Thyroid gland (tissue), 4 donors: Measurements from ENCODE around the gene ZC2HC1C.

Experiments used
- POLR2A ChIP-seq, 2 donors: fragments of 450-650 bp; IDR thresholded peaks; one replicate each; pipeline ENCODE4 v1.6.1; 2017; ENCODE audit warnings: antibody characterized with exemption in 2 of 2, mild to moderate bottlenecking in 2 of 2, moderate library complexity in 1 of 2
- TF ChIP-seq, protein P1 (sequence below), 6 experiments: fragments of 200-600 bp in 3 of 6; fragments of 450-650 bp in 3 of 6; sonication (generic) in 3 of 6; IDR thresholded peaks; one replicate each; pipeline ENCODE4 v1.5.1; 2016 to 2019; ENCODE audit warnings: antibody characterized with exemption in 6 of 6, mild to moderate bottlenecking in 2 of 6, inconsistent platforms in 1 of 6, moderate library complexity in 1 of 6

DNA sequence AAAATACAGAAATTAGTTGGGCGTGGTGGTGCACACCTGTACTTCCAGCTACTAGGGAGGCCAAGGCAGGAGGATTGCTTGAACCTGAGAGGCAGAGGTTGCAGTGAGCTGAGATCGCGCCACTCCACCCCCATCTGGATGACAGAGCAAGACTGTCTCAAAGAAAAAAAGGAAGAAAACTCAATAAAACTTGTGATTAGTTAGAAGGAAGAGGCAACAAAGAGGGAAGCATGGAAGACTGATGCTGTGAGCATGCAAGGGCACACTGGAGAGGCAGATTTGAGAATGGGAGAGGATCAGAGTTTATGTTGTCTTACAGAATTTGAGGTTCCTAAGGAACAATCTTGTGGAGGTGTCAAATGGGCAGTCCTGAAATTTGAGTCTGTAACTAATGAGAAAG, 2.8 kb upstream of the ZC2HC1C start:
- TF ChIP-seq, protein P1, sequence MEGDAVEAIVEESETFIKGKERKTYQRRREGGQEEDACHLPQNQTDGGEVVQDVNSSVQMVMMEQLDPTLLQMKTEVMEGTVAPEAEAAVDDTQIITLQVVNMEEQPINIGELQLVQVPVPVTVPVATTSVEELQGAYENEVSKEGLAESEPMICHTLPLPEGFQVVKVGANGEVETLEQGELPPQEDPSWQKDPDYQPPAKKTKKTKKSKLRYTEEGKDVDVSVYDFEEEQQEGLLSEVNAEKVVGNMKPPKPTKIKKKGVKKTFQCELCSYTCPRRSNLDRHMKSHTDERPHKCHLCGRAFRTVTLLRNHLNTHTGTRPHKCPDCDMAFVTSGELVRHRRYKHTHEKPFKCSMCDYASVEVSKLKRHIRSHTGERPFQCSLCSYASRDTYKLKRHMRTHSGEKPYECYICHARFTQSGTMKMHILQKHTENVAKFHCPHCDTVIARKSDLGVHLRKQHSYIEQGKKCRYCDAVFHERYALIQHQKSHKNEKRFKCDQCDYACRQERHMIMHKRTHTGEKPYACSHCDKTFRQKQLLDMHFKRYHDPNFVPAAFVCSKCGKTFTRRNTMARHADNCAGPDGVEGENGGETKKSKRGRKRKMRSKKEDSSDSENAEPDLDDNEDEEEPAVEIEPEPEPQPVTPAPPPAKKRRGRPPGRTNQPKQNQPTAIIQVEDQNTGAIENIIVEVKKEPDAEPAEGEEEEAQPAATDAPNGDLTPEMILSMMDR (IDR thresholded peaks at IDR 0.05), result no peak
- TF ChIP-seq POLR2A (IDR thresholded peaks at IDR 0.05), result no peak
